Keratinocyte (primary cell): ENCODE data around the gene CCDC82. TPM values are rescaled to one million over a fixed set of nuclear protein-coding genes. Genes with fewer than 3 reads are reported as not detected.

ENCODE experiments used
- DNase-seq: peaks from one replicate; pipeline ENCODE4 v3.0.0-alpha.2; 2011; ENCODE audit warnings: low read depth, missing footprints, low spot score
- FAIRE-seq: peaks from 2 replicates; lab custom pipeline; 2011; peaks lifted over from hg19 to GRCh38; lab: Jason Lieb, UNC
- H2AFZ ChIP-seq: 2 replicates; pipeline ENCODE4 v1.6.0; 2012; ENCODE audit warnings: low read length, control low read depth, inconsistent platforms; ENCODE audit not compliant: control insufficient read depth
- H3K27ac ChIP-seq: 2 replicates; pipeline ENCODE4 v1.5.1; 2011; ENCODE audit warnings: low read length; ENCODE audit not compliant: control insufficient read depth, insufficient read depth
- H3K27me3 ChIP-seq: 3 replicates; pipeline ENCODE4 v1.6.0; 2011; ENCODE audit warnings: low read length; ENCODE audit not compliant: control insufficient read depth, insufficient read depth; ENCODE audit errors: extremely low read depth
- H3K36me3 ChIP-seq, 2 experiments: 2 replicates in 1 of 2; 3 replicates in 1 of 2; pipeline ENCODE4 v1.5.1; 2011; ENCODE audit warnings: low read length in 2 of 2, mild to moderate bottlenecking in 1 of 2; ENCODE audit not compliant: control insufficient read depth in 2 of 2, insufficient read depth in 2 of 2; ENCODE audit errors: extremely low read depth in 1 of 2
- H3K4me1 ChIP-seq: 3 replicates; pipeline ENCODE4 v1.5.1; 2011; ENCODE audit warnings: low read length; ENCODE audit not compliant: control insufficient read depth, insufficient read depth; ENCODE audit errors: extremely low read depth
- H3K4me2 ChIP-seq: 3 replicates; pipeline ENCODE4 v1.6.0; 2011; ENCODE audit warnings: low read depth, low read length; ENCODE audit not compliant: control insufficient read depth, insufficient read depth; ENCODE audit errors: extremely low read depth
- H3K4me3 ChIP-seq, 3 experiments: fragments of 200-600 bp in 1 of 3; sonication (generic) in 1 of 3; 2 replicates in 2 of 3; 3 replicates in 1 of 3; pipeline ENCODE4 v1.5.1; 2011 to 2016; ENCODE audit warnings: low read length in 3 of 3, mild to moderate bottlenecking in 3 of 3, control low read depth in 2 of 3, inconsistent platforms in 1 of 3, low read depth in 1 of 3, mixed read lengths in 1 of 3, mixed run types in 1 of 3, moderate library complexity in 1 of 3; ENCODE audit not compliant: control insufficient read depth in 2 of 3, insufficient read depth in 2 of 3; ENCODE audit errors: extremely low read depth in 1 of 3
- H3K79me2 ChIP-seq: 2 replicates; pipeline ENCODE4 v1.6.0; 2012; ENCODE audit warnings: low read length; ENCODE audit not compliant: control insufficient read depth, insufficient read depth
- H3K9ac ChIP-seq: 3 replicates; pipeline ENCODE4 v1.6.0; 2011; ENCODE audit warnings: low read length; ENCODE audit not compliant: control insufficient read depth, insufficient read depth; ENCODE audit errors: extremely low read depth
- H3K9me1 ChIP-seq: 3 replicates; pipeline ENCODE4 v1.6.0; 2011; ENCODE audit warnings: low read length; ENCODE audit not compliant: control insufficient read depth, insufficient read depth; ENCODE audit errors: extremely low read depth
- H3K9me3 ChIP-seq: 2 replicates; pipeline ENCODE4 v1.5.1; 2012; ENCODE audit warnings: low read depth, low read length; ENCODE audit not compliant: control insufficient read depth
- H4K20me1 ChIP-seq: 3 replicates; pipeline ENCODE4 v1.6.0; 2011; ENCODE audit warnings: low read length; ENCODE audit not compliant: control insufficient read depth, insufficient read depth; ENCODE audit errors: extremely low read depth
- EZH2 ChIP-seq: IDR thresholded peaks from one replicate; pipeline ENCODE4 v1.6.1; 2012; ENCODE audit warnings: inconsistent platforms, mild to moderate bottlenecking, low read length, moderate library complexity
- dilution Hi-C: fragments of 300-500 bp; cut with MboI; formaldehyde crosslinking; loops from one replicate; pipeline ENCODE4 v1.7.0; 2020; ENCODE audit warnings: low sequenced_read_pairs; ENCODE audit not compliant: extremely low pct_ligation_motif_present
- polyA plus RNA-seq, 5 experiments: library from polyadenylated mRNA; depleted of rRNA in 3 of 5; stranded (reverse) in 3 of 5; stranded (forward) in 1 of 5; unstranded in 1 of 5; fragments of >200 nt; gene quantifications; 1 replicate in 1 of 5; 2 replicates in 3 of 5; 3 replicates in 1 of 5; pipeline versions ENCODE4 v1.2.1 to v1.2.3, GENCODE V29; 2011 to 2012; ENCODE audit warnings: missing spikeins in 2 of 5, low read depth in 1 of 5, low replicate concordance in 1 of 5
- TF ChIP-seq, protein P1 (sequence below), 3 experiments: IDR thresholded peaks in 1 of 3; conservative IDR thresholded peaks in 1 of 3; optimal IDR thresholded peaks in 1 of 3; 2 replicates in 2 of 3; 3 replicates in 1 of 3; pipeline versions ENCODE3 to v1.5.1; 2011; ENCODE audit warnings: low read length in 3 of 3, mild to moderate bottlenecking in 3 of 3, moderate library complexity in 2 of 3, control low read depth in 1 of 3, inconsistent platforms in 1 of 3; ENCODE audit not compliant: insufficient read depth in 2 of 3; ENCODE audit errors: extremely low read depth in 1 of 3

The CCDC82 gene
- polyA plus RNA-seq, 1 donor (not counting 4 experiments of a cell fraction or from before 2014, with no cell fraction given) = 19.3 TPM

DNA sequence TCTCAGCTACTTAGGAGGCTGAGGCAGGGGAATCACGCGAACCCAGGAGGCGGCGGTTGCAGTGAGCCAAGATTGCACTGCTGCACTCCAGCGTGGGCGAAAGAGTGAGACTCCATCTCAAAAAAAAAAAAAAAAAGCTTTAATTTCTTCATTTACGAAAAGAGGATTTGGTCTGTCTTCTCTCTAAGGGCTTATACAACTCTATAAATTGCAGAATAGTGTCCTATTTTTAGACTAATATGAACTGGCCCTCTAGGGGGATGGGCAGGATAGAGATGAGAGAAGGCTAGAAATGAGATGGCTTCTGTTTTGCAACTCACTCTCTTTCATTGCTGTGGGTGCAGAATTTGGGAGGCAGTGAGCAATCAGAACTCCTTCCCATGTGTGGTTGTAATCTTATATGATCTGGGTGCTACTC lies 58.0 kb downstream of the CCDC82 start:
- Histone ChIP-seq H3K36me3 (no peaks in the 10 kb centered on the region), H2AFZ (no peak overlapping the region), H3K79me2 (peaks cover 15% of the 10 kb centered on the region), H3K9me3 (no peaks in the 10 kb centered on the region), H3K4me2 (no peak overlapping the region), H3K9me1 (no peaks in the 10 kb centered on the region), H3K9ac (no peak overlapping the region), H3K4me1 (peaks cover 9% of the 10 kb centered on the region), H4K20me1 (no peaks in the 10 kb centered on the region), H3K27me3 (no peaks in the 10 kb centered on the region), H3K4me3 (no peak overlapping the region), H3K27ac (no peak overlapping the region)
- DNase-seq (no peak), FAIRE-seq (no peak)
- TF ChIP-seq, protein P1, sequence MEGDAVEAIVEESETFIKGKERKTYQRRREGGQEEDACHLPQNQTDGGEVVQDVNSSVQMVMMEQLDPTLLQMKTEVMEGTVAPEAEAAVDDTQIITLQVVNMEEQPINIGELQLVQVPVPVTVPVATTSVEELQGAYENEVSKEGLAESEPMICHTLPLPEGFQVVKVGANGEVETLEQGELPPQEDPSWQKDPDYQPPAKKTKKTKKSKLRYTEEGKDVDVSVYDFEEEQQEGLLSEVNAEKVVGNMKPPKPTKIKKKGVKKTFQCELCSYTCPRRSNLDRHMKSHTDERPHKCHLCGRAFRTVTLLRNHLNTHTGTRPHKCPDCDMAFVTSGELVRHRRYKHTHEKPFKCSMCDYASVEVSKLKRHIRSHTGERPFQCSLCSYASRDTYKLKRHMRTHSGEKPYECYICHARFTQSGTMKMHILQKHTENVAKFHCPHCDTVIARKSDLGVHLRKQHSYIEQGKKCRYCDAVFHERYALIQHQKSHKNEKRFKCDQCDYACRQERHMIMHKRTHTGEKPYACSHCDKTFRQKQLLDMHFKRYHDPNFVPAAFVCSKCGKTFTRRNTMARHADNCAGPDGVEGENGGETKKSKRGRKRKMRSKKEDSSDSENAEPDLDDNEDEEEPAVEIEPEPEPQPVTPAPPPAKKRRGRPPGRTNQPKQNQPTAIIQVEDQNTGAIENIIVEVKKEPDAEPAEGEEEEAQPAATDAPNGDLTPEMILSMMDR (optimal IDR thresholded peaks at IDR 0.05 in 1 of 3, IDR thresholded peaks at IDR 0.05 in 1 of 3, conservative IDR thresholded peaks at IDR 0.05 in 1 of 3; ENCODE audit: extremely low read depth in 1 of 3, insufficient read depth in 2 of 3, low read length in 3 of 3) = no peak
- no peak for TF ChIP-seq EZH2
- dilution Hi-C loops = no loop called here

DNA sequence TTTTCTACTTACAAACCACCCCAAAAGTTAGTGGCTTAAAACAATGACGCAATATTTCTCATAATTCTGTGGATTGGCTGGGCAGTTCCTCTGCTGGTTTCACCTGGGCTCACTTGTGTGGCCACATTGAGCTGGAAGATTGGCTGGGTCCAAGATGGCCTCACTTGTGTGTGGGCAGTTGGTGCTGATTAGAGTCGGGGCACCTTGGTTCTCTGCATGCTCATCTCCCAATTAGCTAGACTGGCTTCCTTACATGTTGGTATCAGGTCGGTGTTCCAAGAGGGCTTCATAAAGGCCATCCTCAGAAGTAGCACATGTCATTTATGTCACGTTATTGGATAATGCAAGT lies 59.2 kb downstream of the CCDC82 start:
- no peak overlapping the region for H2AFZ ChIP-seq
- no peak overlapping the region for H3K4me2 ChIP-seq
- no peaks in the 10 kb centered on the region for H3K36me3 ChIP-seq
- DNase-seq (no peak), FAIRE-seq (no peak)
- H3K79me2 ChIP-seq = peaks cover 15% of the 10 kb centered on the region
- H4K20me1 ChIP-seq = no peaks in the 10 kb centered on the region
- no peaks in the 10 kb centered on the region for H3K27me3 ChIP-seq
- TF ChIP-seq, protein P1 (optimal IDR thresholded peaks at IDR 0.05 in 1 of 3, IDR thresholded peaks at IDR 0.05 in 1 of 3, conservative IDR thresholded peaks at IDR 0.05 in 1 of 3; ENCODE audit: extremely low read depth in 1 of 3, insufficient read depth in 2 of 3, low read length in 3 of 3) = no peak
- no peak for TF ChIP-seq EZH2
- peaks cover 18% of the 10 kb centered on the region for H3K4me1 ChIP-seq
- no peaks in the 10 kb centered on the region for H3K9me1 ChIP-seq
- H3K9ac ChIP-seq = no peak overlapping the region
- dilution Hi-C loops = no loop called here
- H3K9me3 ChIP-seq = no peaks in the 10 kb centered on the region
- no peak overlapping the region for H3K27ac ChIP-seq
- H3K4me3 ChIP-seq = no peak overlapping the region
